HG02798 (cell line): ENCODE measurements around the gene LHFPL3.

Experiments
- ATAC-seq: cut with Tn5 transposase; IDR thresholded peaks from one replicate; pipeline ENCODE4 v1.9.1; 2021; ENCODE audit warnings: mild to moderate bottlenecking; ENCODE audit not compliant: unreplicated experiment, poor library complexity

LHFPL3 gene

GRCh38 chr7:104469166-104469820, 140.9 kb downstream of the LHFPL3 start:
- no peak for ATAC-seq

GRCh38 chr7:104480529-104480928, 152.1 kb downstream of the LHFPL3 start:
- no peak for ATAC-seq

GRCh38 chr7:104482362-104483037, 154.1 kb downstream of the LHFPL3 start:
- ATAC-seq = no peak

- no peak for ATAC-seq
Observed at GRCh38 chr7:104486931-104487330, 158.5 kb downstream of the LHFPL3 start.

GRCh38 chr7:104487642-104488041, 159.2 kb downstream of the LHFPL3 start:
- no peak for ATAC-seq

GRCh38 chr7:104497379-104497967, 169.1 kb downstream of the LHFPL3 start:
- ATAC-seq = no peak

- ATAC-seq = no peak
Observed at GRCh38 chr7:104499975-104500374, 171.6 kb downstream of the LHFPL3 start.

- ATAC-seq = no peak
Observed at GRCh38 chr7:104509874-104510273, 181.5 kb downstream of the LHFPL3 start.

- ATAC-seq = no peak
Observed at GRCh38 chr7:104524853-104525252, 196.4 kb downstream of the LHFPL3 start.

- no peak for ATAC-seq
Observed at GRCh38 chr7:104528142-104528541, 199.7 kb downstream of the LHFPL3 start.

- ATAC-seq = no peak
Observed at GRCh38 chr7:104529567-104529966, 201.2 kb downstream of the LHFPL3 start.

- ATAC-seq = no peak
Observed at GRCh38 chr7:104530251-104530650, 201.8 kb downstream of the LHFPL3 start.

GRCh38 chr7:104534149-104534548, 205.7 kb downstream of the LHFPL3 start:
- no peak for ATAC-seq

GRCh38 chr7:104535841-104536240, 207.4 kb downstream of the LHFPL3 start:
- ATAC-seq = no peak

GRCh38 chr7:104536956-104537355, 208.6 kb downstream of the LHFPL3 start:
- no peak for ATAC-seq

- ATAC-seq = no peak
Observed at GRCh38 chr7:104538152-104538551, 209.7 kb downstream of the LHFPL3 start.

- ATAC-seq = no peak
Observed at GRCh38 chr7:104541897-104542296, 213.5 kb downstream of the LHFPL3 start.

GRCh38 chr7:104548861-104549260, 220.5 kb downstream of the LHFPL3 start:
- ATAC-seq = no peak

- ATAC-seq = no peak
Observed at GRCh38 chr7:104550362-104550761, 222.0 kb downstream of the LHFPL3 start.

GRCh38 chr7:104551226-104551625, 222.8 kb downstream of the LHFPL3 start:
- no peak for ATAC-seq

GRCh38 chr7:104552102-104552501, 223.7 kb downstream of the LHFPL3 start:
- ATAC-seq = no peak

GRCh38 chr7:104553074-104553473, 224.7 kb downstream of the LHFPL3 start:
- no peak for ATAC-seq
